A549 (cell line): ENCODE data around the gene DRD2.

Source experiments
- CEBPB ChIP-seq, 2 experiments: fragments of >200 bp in 1 of 2; sonication (Bioruptor Twin) in 1 of 2; formaldehyde crosslinking in 1 of 2; IDR thresholded peaks; 2 replicates each; pipeline ENCODE4 v1.6.1; 2012 to 2016
- CTCF ChIP-seq: fragments of >200 bp; sonication (Bioruptor Twin); formaldehyde crosslinking; IDR thresholded peaks from 3 replicates; pipeline ENCODE4 v1.5.1; 2016
- EP300 ChIP-seq, 2 experiments: fragments of >200 bp; sonication (Bioruptor Twin); formaldehyde crosslinking; IDR thresholded peaks; 2 replicates in 1 of 2; 3 replicates in 1 of 2; pipeline ENCODE4 v1.6.1; 2016 to 2017
- FOSL2 ChIP-seq, 2 experiments: fragments of 450-650 bp in 1 of 2; fragments of >200 bp in 1 of 2; sonication (Bioruptor Twin) in 1 of 2; formaldehyde crosslinking; IDR thresholded peaks; 2 replicates each; pipeline versions ENCODE4 v1.5.0 to v1.6.1; 2016 to 2020; ENCODE audit warnings: mild to moderate bottlenecking in 1 of 2, moderate library complexity in 1 of 2
- GATA3 ChIP-seq: IDR thresholded peaks from 2 replicates; pipeline ENCODE4 v1.6.1; 2012; ENCODE audit warnings: borderline replicate concordance
- HDAC2 ChIP-seq: fragments of 200-600 bp; sonication (generic); IDR thresholded peaks from 2 replicates; pipeline ENCODE4 v1.6.1; 2016
- HOXB5 ChIP-seq: fragments of 250-450 bp; sonication (Bioruptor Pico); IDR thresholded peaks from 2 replicates; pipeline ENCODE4 v1.5.0; 2020; ENCODE audit warnings: mild to moderate bottlenecking, moderate library complexity
- NR3C1 ChIP-seq: fragments of >200 bp; sonication (Bioruptor Twin); formaldehyde crosslinking; IDR thresholded peaks from 3 replicates; pipeline ENCODE4 v1.6.1; 2017
- POLR2A ChIP-seq: IDR thresholded peaks from 2 replicates; pipeline ENCODE4 v1.6.1; 2012; ENCODE audit warnings: mild to moderate bottlenecking, low read length

- TF ChIP-seq CTCF (no peak), NR3C1 (no peak), POLR2A (no peak), HDAC2 (no peak), FOSL2 (IDR thresholded peaks at IDR 0.05) (no peak), FOSL2 (CRISPR knock-in tag; IDR thresholded peaks at IDR 0.05) (no peak), HOXB5 (CRISPR knock-in tag) (no peak), CEBPB (IDR thresholded peaks at IDR 0.05) (no peak), GATA3 (no peak), EP300 (IDR thresholded peaks at IDR 0.05) (no peak)
Measured at GRCh38 chr11:113493206-113493605, 18.0 kb upstream of the DRD2 start.
